Fibroblast of lung (primary cell): ENCODE results near the gene RGS10. TPM values are rescaled to one million over a fixed set of nuclear protein-coding genes. Genes with fewer than 3 reads are reported as not detected.

Experiments
- DNase-seq, 2 donors: peaks; one replicate each; pipeline versions ENCODE4 v3.0.0 to v3.0.0-alpha.2; 2010; ENCODE audit warnings: low read depth in 2 of 2
- H2AFZ ChIP-seq: 2 replicates; pipeline ENCODE4 v1.5.1; 2012; ENCODE audit warnings: low read length, control low read depth, inconsistent platforms
- H3K27ac ChIP-seq: 2 replicates; pipeline ENCODE4 v1.5.1; 2011; ENCODE audit warnings: low read length, control low read depth; ENCODE audit not compliant: insufficient read depth
- H3K27me3 ChIP-seq: 2 replicates; pipeline ENCODE4 v1.5.1; 2011; ENCODE audit warnings: mild to moderate bottlenecking, low read length; ENCODE audit not compliant: control insufficient read depth, insufficient read depth
- H3K36me3 ChIP-seq: 2 replicates; pipeline ENCODE4 v1.5.1; 2011; ENCODE audit warnings: low read length; ENCODE audit not compliant: control insufficient read depth, insufficient read depth
- H3K4me1 ChIP-seq: 2 replicates; pipeline ENCODE4 v1.5.1; 2011; ENCODE audit warnings: low read length; ENCODE audit not compliant: control insufficient read depth, insufficient read depth; ENCODE audit errors: extremely low read depth
- H3K4me2 ChIP-seq: 2 replicates; pipeline ENCODE4 v1.5.1; 2011; ENCODE audit warnings: low read length, control low read depth; ENCODE audit not compliant: insufficient read depth; ENCODE audit errors: extremely low read depth
- H3K4me3 ChIP-seq, 4 experiments: fragments of 200-600 bp in 1 of 4; sonication (generic) in 1 of 4; replicated peaks in 1 of 4; 2 replicates each; pipeline ENCODE4 v1.5.1; 2011 to 2016; ENCODE audit warnings: low read length in 4 of 4, low read depth in 3 of 4, mild to moderate bottlenecking in 3 of 4, control low read depth in 2 of 4, inconsistent platforms in 1 of 4, mixed read lengths in 1 of 4; ENCODE audit not compliant: insufficient read depth in 1 of 4; ENCODE audit errors: control extremely low read depth in 1 of 4
- H3K79me2 ChIP-seq: 2 replicates; pipeline ENCODE4 v1.5.1; 2012; ENCODE audit warnings: mild to moderate bottlenecking, low read length, inconsistent platforms; ENCODE audit not compliant: control insufficient read depth, insufficient read depth
- H3K9ac ChIP-seq: 2 replicates; pipeline ENCODE4 v1.5.1; 2011; ENCODE audit warnings: mild to moderate bottlenecking, low read length, control low read depth; ENCODE audit not compliant: insufficient read depth
- H3K9me3 ChIP-seq: 2 replicates; pipeline ENCODE4 v1.5.1; 2012; ENCODE audit warnings: low read depth, low read length; ENCODE audit not compliant: control insufficient read depth, insufficient read depth
- H4K20me1 ChIP-seq: 2 replicates; pipeline ENCODE4 v1.5.1; 2011; ENCODE audit warnings: low read length; ENCODE audit not compliant: control insufficient read depth, insufficient read depth; ENCODE audit errors: extremely low read depth
- EZH2 ChIP-seq: IDR thresholded peaks from 2 replicates; pipeline ENCODE4 v1.5.1; 2012; ENCODE audit warnings: low read length, control low read depth, mild to moderate bottlenecking; ENCODE audit errors: missing control alignments
- polyA plus RNA-seq, 2 donors: library from polyadenylated mRNA; depleted of rRNA in 1 of 2; stranded (reverse) in 1 of 2; unstranded in 1 of 2; fragments of >200 nt; gene quantifications; 2 replicates each; pipeline ENCODE4 v1.2.1, GENCODE V29; 2011 to 2012; ENCODE audit warnings: missing spikeins in 1 of 2
- total RNA-seq: library from RNA; depleted of rRNA; stranded (reverse); fragments of >200 nt; gene quantifications from 2 replicates; pipeline ENCODE4 v1.2.1, GENCODE V29; 2014
- TF ChIP-seq, protein P1 (sequence below), 2 donors: IDR thresholded peaks in 1 of 2; conservative IDR thresholded peaks in 1 of 2; 1 replicate in 1 of 2; 2 replicates in 1 of 2; pipeline ENCODE4 v1.5.1; 2011 to 2012; ENCODE audit warnings: low read length in 2 of 2, control low read depth in 1 of 2, inconsistent platforms in 1 of 2, low read depth in 1 of 2, mild to moderate bottlenecking in 1 of 2

RGS10 gene
- total and polyA plus RNA-seq, 2 donors (not counting 1 experiment from before 2014, with no cell fraction given) = 50.9 to 103 TPM

DNA sequence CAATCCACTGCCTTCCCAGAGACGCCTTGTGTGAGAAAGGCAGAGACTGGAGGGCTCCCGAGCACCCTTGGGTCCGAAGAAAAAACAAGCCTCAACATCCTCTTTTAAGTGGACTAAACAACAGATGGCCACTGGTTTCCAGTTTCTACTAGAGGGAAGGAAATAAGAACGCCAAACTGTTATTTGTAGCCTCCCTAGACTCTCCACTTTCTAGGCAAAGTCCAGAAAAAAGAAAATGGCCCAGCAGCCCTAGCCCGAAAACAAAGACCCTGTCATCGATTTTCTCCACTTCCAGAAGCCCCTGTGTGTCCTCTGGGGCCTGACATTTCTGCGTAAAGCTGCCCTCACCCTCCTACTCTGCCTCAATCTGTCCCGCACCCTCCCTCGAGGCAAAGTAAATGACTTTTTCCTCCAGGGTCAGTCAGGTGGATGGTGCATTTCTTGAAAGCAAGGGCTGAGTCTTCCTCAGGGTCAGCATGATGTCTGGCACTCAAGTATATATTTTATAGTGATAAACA is 6.0 kb downstream of the RGS10 start:
- Histone ChIP-seq H3K79me2 (peaks cover 51% of the 10 kb centered on the region), H3K27me3 (no peaks in the 10 kb centered on the region), H3K4me1 (peaks cover 9% of the 10 kb centered on the region), H3K9ac (no peak overlapping the region), H3K4me2 (no peak overlapping the region), H3K9me3 (no peaks in the 10 kb centered on the region), H4K20me1 (no peaks in the 10 kb centered on the region), H3K27ac (no peak overlapping the region), H3K4me3 (no peak overlapping the region), H3K36me3 (no peaks in the 10 kb centered on the region), H2AFZ (no peak overlapping the region)
- no peak for DNase-seq
- TF ChIP-seq, protein P1, sequence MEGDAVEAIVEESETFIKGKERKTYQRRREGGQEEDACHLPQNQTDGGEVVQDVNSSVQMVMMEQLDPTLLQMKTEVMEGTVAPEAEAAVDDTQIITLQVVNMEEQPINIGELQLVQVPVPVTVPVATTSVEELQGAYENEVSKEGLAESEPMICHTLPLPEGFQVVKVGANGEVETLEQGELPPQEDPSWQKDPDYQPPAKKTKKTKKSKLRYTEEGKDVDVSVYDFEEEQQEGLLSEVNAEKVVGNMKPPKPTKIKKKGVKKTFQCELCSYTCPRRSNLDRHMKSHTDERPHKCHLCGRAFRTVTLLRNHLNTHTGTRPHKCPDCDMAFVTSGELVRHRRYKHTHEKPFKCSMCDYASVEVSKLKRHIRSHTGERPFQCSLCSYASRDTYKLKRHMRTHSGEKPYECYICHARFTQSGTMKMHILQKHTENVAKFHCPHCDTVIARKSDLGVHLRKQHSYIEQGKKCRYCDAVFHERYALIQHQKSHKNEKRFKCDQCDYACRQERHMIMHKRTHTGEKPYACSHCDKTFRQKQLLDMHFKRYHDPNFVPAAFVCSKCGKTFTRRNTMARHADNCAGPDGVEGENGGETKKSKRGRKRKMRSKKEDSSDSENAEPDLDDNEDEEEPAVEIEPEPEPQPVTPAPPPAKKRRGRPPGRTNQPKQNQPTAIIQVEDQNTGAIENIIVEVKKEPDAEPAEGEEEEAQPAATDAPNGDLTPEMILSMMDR (conservative IDR thresholded peaks at IDR 0.05 in 1 of 2, IDR thresholded peaks at IDR 0.05 in 1 of 2; ENCODE audit: low read depth in 1 of 2, low read length in 2 of 2) = no peak
- no peak for TF ChIP-seq EZH2

DNA sequence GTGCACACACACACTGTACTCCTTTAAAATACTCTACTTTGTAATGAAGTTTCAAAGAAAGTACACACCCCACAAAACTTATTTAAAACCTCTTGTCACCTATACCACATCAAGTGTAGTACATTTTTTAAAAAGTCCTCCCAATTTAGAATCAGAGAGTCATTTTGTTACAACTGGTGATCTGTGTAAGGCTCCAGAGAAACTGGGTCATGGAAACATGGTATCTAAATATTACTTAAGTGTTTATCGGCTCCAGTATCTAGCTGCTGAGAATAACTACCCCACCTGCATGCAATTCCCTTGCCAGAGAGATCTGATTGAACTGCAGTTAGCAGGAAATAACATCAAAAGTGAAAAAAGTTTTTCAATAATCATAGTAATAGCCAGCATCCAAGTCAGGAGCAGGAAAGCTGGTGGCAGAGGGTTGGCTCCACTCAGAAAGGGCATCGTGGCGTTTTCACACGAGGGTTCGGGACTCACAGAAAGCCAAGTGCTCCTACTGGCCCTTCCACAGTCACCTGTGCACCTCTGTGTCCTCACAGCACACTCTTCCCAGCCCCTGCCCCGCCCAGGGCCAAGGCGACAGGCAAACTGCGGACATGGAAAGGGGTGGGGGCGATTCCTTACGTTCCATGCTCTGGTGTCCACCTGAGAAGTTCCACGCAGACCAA is 6.5 kb downstream of the RGS10 start:
- H3K36me3 ChIP-seq = no peaks in the 10 kb centered on the region
- H3K9ac ChIP-seq = no peak overlapping the region
- H3K9me3 ChIP-seq = no peaks in the 10 kb centered on the region
- no peaks in the 10 kb centered on the region for H4K20me1 ChIP-seq
- no peak for DNase-seq
- no peak overlapping the region for H3K4me2 ChIP-seq
- peaks cover 9% of the 10 kb centered on the region for H3K4me1 ChIP-seq
- no peak for TF ChIP-seq EZH2
- TF ChIP-seq, protein P1 (conservative IDR thresholded peaks at IDR 0.05 in 1 of 2, IDR thresholded peaks at IDR 0.05 in 1 of 2; ENCODE audit: low read depth in 1 of 2, low read length in 2 of 2) = no peak
- H3K27me3 ChIP-seq = no peaks in the 10 kb centered on the region
- H3K27ac ChIP-seq = no peak overlapping the region
- no peak overlapping the region for H2AFZ ChIP-seq
- no peak overlapping the region for H3K4me3 ChIP-seq
- H3K79me2 ChIP-seq = peaks cover 45% of the 10 kb centered on the region

DNA sequence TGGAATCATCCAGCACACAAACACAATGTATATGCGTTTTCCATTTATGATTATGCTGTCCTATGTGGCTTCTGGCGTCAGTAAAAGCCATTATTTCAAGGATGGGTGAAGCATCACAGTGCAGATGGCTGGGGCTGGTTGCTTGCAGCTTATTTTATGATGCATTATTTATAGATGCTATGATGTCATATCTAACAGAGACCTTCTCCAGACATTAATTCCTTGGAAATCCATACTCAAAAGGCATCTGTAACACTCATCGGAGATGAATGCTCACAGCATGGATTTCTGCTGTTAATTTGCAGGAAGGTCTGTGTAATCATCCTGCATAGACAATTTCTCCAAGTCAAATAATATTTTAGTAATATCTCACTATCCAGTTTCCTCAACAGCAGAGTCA is 7.2 kb downstream of the RGS10 start:
- no peak overlapping the region for H3K9ac ChIP-seq
- no peak overlapping the region for H3K4me3 ChIP-seq
- H3K4me2 ChIP-seq = no peak overlapping the region
- H2AFZ ChIP-seq = no peak overlapping the region
- no peaks in the 10 kb centered on the region for H3K9me3 ChIP-seq
- no peaks in the 10 kb centered on the region for H3K27me3 ChIP-seq
- H3K79me2 ChIP-seq = peaks cover 38% of the 10 kb centered on the region
- H3K36me3 ChIP-seq = no peaks in the 10 kb centered on the region
- TF ChIP-seq, protein P1 (conservative IDR thresholded peaks at IDR 0.05 in 1 of 2, IDR thresholded peaks at IDR 0.05 in 1 of 2; ENCODE audit: low read depth in 1 of 2, low read length in 2 of 2) = no peak
- no peak for TF ChIP-seq EZH2
- peak in 1 of 2 donors; percentile 22 for DNase-seq
- no peaks in the 10 kb centered on the region for H4K20me1 ChIP-seq
- H3K4me1 ChIP-seq = peaks cover 9% of the 10 kb centered on the region
- H3K27ac ChIP-seq = no peak overlapping the region
